MCF 10A (cell line): Measurements from ENCODE around the gene FXYD6. TPM values are rescaled to one million over a fixed set of nuclear protein-coding genes. Genes with fewer than 3 reads are reported as not detected.

Experiments
- BruUV-seq: library from RNA; stranded (reverse); fragments of 400-500 nt; replicated peaks from 2 replicates; lab custom pipeline; 2021; lab: Mats Ljungman, UMichigan
- CTCF ChIA-PET: fragments of 300-600 bp; sonication (Branson Sonifier 250); formaldehyde crosslinking; extraction: SDS; loops from one replicate; lab custom pipeline; 2021; ENCODE audit warnings: antibody characterized with exemption, inconsistent platforms; lab: Yijun Ruan, JAX
- POLR2A ChIA-PET: fragments of 300-600, 350-650 bp; sonication (Branson Sonifier 250); formaldehyde crosslinking; extraction: SDS; loops from one replicate; lab custom pipeline; 2020; ENCODE audit warnings: antibody characterized with exemption, inconsistent platforms; lab: Yijun Ruan, JAX
- DNase-seq: peaks from one replicate; pipeline ENCODE4 v3.0.0-alpha.2; 2018; ENCODE audit not compliant: unreplicated experiment
- H3K27ac Mint-ChIP-seq: one replicate; pipeline ENCODE4 v1.8.0; 2022; ENCODE audit warnings: mild to moderate bottlenecking, low read depth, mixed read lengths; ENCODE audit not compliant: unreplicated experiment
- H3K27me3 Mint-ChIP-seq: one replicate; pipeline ENCODE4 v1.8.0; 2022; ENCODE audit warnings: mixed read lengths; ENCODE audit not compliant: insufficient read depth, unreplicated experiment
- H3K36me3 Mint-ChIP-seq: one replicate; pipeline ENCODE4 v1.8.0; 2022; ENCODE audit warnings: mild to moderate bottlenecking, moderate library complexity, mixed read lengths; ENCODE audit not compliant: insufficient read depth, unreplicated experiment
- H3K4me1 Mint-ChIP-seq: one replicate; pipeline ENCODE4 v1.8.0; 2022; ENCODE audit warnings: mixed read lengths; ENCODE audit not compliant: insufficient read depth, unreplicated experiment
- H3K4me3 Mint-ChIP-seq: one replicate; pipeline ENCODE4 v1.8.0; 2022; ENCODE audit warnings: mild to moderate bottlenecking, moderate library complexity, mixed read lengths; ENCODE audit not compliant: unreplicated experiment
- H3K9me3 Mint-ChIP-seq: one replicate; pipeline ENCODE4 v1.8.0; 2022; ENCODE audit warnings: mixed read lengths; ENCODE audit not compliant: unreplicated experiment
- intact Hi-C: fragments of 100-400 bp; cut with micrococcal nuclease; formaldehyde crosslinking; loops from 2 replicates; pipeline ENCODE4 v1.14.1; 2022
- total RNA-seq: library from RNA; stranded (reverse); gene quantifications from 2 replicates; pipeline ENCODE4 v1.2.3, GENCODE V29; 2022
- TF ChIP-seq, protein P1 (sequence below): fragments of 200-600 bp; IDR thresholded peaks from one replicate; pipeline ENCODE4 v1.8.0; 2022; ENCODE audit warnings: antibody characterized with exemption, mild to moderate bottlenecking; ENCODE audit not compliant: unreplicated experiment

FXYD6 gene
- total RNA-seq, 1 experiment from 2014 or later = not detected

- Mint-ChIP-seq H3K27ac (no peak overlapping the region), H3K36me3 (no peaks in the 10 kb centered on the region), H3K4me3 (no peak overlapping the region), H3K9me3 (no peaks in the 10 kb centered on the region), H3K27me3 (peaks cover 74% of the 10 kb centered on the region), H3K4me1 (no peaks in the 10 kb centered on the region)
- no TSS peak for BruUV-seq
- CTCF ChIA-PET = interaction anchor here (1.6 kb wide), 1 partner anchor 29 kb away, joined by 8 read pairs; no protein-coding TSS in a partner anchor
- POLR2A ChIA-PET = no interaction called here
- TF ChIP-seq, protein P1, sequence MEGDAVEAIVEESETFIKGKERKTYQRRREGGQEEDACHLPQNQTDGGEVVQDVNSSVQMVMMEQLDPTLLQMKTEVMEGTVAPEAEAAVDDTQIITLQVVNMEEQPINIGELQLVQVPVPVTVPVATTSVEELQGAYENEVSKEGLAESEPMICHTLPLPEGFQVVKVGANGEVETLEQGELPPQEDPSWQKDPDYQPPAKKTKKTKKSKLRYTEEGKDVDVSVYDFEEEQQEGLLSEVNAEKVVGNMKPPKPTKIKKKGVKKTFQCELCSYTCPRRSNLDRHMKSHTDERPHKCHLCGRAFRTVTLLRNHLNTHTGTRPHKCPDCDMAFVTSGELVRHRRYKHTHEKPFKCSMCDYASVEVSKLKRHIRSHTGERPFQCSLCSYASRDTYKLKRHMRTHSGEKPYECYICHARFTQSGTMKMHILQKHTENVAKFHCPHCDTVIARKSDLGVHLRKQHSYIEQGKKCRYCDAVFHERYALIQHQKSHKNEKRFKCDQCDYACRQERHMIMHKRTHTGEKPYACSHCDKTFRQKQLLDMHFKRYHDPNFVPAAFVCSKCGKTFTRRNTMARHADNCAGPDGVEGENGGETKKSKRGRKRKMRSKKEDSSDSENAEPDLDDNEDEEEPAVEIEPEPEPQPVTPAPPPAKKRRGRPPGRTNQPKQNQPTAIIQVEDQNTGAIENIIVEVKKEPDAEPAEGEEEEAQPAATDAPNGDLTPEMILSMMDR = no peak
- DNase-seq = no peak
- intact Hi-C loops = no loop called here
Observed at GRCh38 chr11:117872420-117872961, 4.0 kb downstream of the FXYD6 start.

DNA sequence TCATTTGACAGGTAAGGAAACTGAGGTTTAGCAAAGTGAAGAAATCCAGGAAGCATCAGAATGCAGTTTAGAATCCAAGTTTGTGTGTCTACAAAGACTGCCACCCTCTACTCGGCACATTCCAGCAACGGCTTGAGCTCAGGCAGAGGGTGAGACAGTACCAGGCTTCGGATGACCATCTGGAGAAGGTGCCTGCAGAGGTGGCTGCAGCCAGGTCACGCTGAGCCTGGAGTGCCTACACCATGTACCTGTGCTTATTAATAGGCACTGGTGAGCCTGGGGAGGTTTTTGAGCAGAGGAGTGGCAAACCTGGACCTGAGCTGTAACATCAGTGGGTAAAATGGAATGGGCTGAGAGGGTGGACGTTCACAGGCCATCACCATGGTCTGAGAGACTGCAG, 4.7 kb downstream of the FXYD6 start:
- no peak overlapping the region for H3K4me3 Mint-ChIP-seq
- H3K27ac Mint-ChIP-seq = no peak overlapping the region
- TF ChIP-seq, protein P1 = no peak
- POLR2A ChIA-PET = no interaction called here
- no TSS peak for BruUV-seq
- peaks cover 74% of the 10 kb centered on the region for H3K27me3 Mint-ChIP-seq
- no peak for DNase-seq
- CTCF ChIA-PET = interaction anchor here (1.3 to 1.6 kb wide), 3 partner anchors 27 to 75 kb away, joined by 4 to 8 read pairs (median 5); no protein-coding TSS in a partner anchor
- H3K4me1 Mint-ChIP-seq = no peaks in the 10 kb centered on the region
- H3K9me3 Mint-ChIP-seq = no peaks in the 10 kb centered on the region
- intact Hi-C loops = no loop called here
- H3K36me3 Mint-ChIP-seq = no peaks in the 10 kb centered on the region

- no peak overlapping the region for H3K4me3 Mint-ChIP-seq
Observed at GRCh38 chr11:117871160-117871559, 5.3 kb downstream of the FXYD6 start.

More at GRCh38 chr11:117871160-117871559, 5.3 kb downstream of the FXYD6 start:
- CTCF ChIA-PET = interaction anchor here (1.3 to 1.4 kb wide), 2 partner anchors 27 to 76 kb away, joined by 4 to 5 read pairs; no protein-coding TSS in a partner anchor
- BruUV-seq = no TSS peak
- H3K9me3 Mint-ChIP-seq = no peaks in the 10 kb centered on the region
- DNase-seq = no peak
- intact Hi-C loops = no loop called here
- TF ChIP-seq, protein P1 = no peak
- no peak overlapping the region for H3K27ac Mint-ChIP-seq
- POLR2A ChIA-PET = no interaction called here
- peaks cover 74% of the 10 kb centered on the region for H3K27me3 Mint-ChIP-seq
- H3K36me3 Mint-ChIP-seq = no peaks in the 10 kb centered on the region
- H3K4me1 Mint-ChIP-seq = no peaks in the 10 kb centered on the region
